Measurements from ENCODE around the gene CKM. TPM values are rescaled to one million over a fixed set of nuclear protein-coding genes. Genes with fewer than 3 reads are reported as not detected.

CKM gene
- total and polyA plus RNA-seq, 2 of the 4 experiments (the other 2 are of a cell fraction) = not detected

DNA sequence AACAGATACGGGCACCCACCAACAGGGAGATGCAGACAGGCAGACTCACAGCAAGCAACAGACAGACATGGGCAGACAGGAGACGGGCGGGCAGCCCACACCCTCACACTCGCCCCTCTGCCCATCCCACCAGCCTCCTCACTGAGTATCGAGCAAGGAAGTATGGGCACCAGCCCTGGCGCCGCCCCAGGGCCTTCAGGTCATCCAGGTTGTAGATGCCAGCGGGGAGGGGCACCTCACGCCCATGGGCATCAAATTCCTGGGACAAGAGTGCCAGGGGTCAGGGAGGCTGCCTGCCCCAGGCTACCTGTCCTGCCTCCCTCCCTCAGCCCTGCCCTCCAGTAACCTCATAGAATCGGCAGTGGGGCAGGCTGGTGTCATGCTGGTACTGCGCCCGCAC is 42.0 kb upstream of the CKM start:
- Histone ChIP-seq H2AK9ac (replicated peaks; ENCODE audit: low read depth, low read length, poor library complexity) (no peak overlapping the region), H3K9me3 (ENCODE audit: control insufficient read depth, insufficient read depth, low read length) (no peaks in the 10 kb centered on the region), H4K5ac (ENCODE audit: low read depth, low read length) (no peak overlapping the region), H2BK120ac (ENCODE audit: low read depth, low read length) (no peak overlapping the region), H4K8ac (ENCODE audit: low read depth in 2 of 2, low read length in 2 of 2) (no peak overlapping the region), H4K91ac (ENCODE audit: insufficient read depth, low read depth, low read length) (no peak overlapping the region), H2BK15ac (ENCODE audit: low read depth, low read length) (no peak overlapping the region), H3K27ac (ENCODE audit: insufficient read depth, low read length) (no peak overlapping the region), H3K79me1 (ENCODE audit: low read depth in 1 of 2, low read length in 2 of 2) (peaks cover 21 to 36% of the 10 kb centered on the region in 2 experiments), H3K9ac (ENCODE audit: low read depth, low read length) (no peak overlapping the region), H2AFZ (replicated peaks; ENCODE audit: low read length, poor library complexity) (no peak overlapping the region), H3K27me3 (ENCODE audit: control insufficient read depth, insufficient read depth, low read length) (no peaks in the 10 kb centered on the region), H3K14ac (replicated peaks; ENCODE audit: low read depth, low read length) (no peak overlapping the region), H3K18ac (ENCODE audit: low read depth, low read length) (no peak overlapping the region), H3K56ac (ENCODE audit: extremely low read depth, insufficient read depth, low read length) (no peak overlapping the region), H3K9me1 (ENCODE audit: insufficient read depth, low read length) (peaks cover 6% of the 10 kb centered on the region), H2AK5ac (ENCODE audit: low read depth, low read length) (no peak overlapping the region), H2BK20ac (ENCODE audit: low read depth, low read length) (no peak overlapping the region), H3K36me3 (ENCODE audit: control insufficient read depth, insufficient read depth, low read length) (peaks cover 33% of the 10 kb centered on the region), H2BK5ac (ENCODE audit: low read depth, low read length, poor library complexity, severe bottlenecking) (no peak overlapping the region), H3K4ac (ENCODE audit: low read depth, low read length) (no peak overlapping the region), H3K4me2 (ENCODE audit: low read depth, low read length) (no peak overlapping the region), H3K4me3 (ENCODE audit: insufficient read depth, low read depth, low read length) (no peak overlapping the region), H4K20me1 (ENCODE audit: insufficient read depth, low read length) (no peaks in the 10 kb centered on the region), H3K23ac (ENCODE audit: low read depth, low read length) (no peak overlapping the region), H3K4me1 (ENCODE audit: control insufficient read depth, insufficient read depth, low read length) (peaks cover 4% of the 10 kb centered on the region)
- no TSS peak for BruUV-seq (replicated peaks)
- ATAC-seq (ENCODE audit: low read depth) = no peak
- no peak for TF ChIP-seq MAZ (IDR thresholded peaks at IDR 0.05; ENCODE audit: borderline replicate concordance, low read depth, low read length)
- TF ChIP-seq, protein P1, sequence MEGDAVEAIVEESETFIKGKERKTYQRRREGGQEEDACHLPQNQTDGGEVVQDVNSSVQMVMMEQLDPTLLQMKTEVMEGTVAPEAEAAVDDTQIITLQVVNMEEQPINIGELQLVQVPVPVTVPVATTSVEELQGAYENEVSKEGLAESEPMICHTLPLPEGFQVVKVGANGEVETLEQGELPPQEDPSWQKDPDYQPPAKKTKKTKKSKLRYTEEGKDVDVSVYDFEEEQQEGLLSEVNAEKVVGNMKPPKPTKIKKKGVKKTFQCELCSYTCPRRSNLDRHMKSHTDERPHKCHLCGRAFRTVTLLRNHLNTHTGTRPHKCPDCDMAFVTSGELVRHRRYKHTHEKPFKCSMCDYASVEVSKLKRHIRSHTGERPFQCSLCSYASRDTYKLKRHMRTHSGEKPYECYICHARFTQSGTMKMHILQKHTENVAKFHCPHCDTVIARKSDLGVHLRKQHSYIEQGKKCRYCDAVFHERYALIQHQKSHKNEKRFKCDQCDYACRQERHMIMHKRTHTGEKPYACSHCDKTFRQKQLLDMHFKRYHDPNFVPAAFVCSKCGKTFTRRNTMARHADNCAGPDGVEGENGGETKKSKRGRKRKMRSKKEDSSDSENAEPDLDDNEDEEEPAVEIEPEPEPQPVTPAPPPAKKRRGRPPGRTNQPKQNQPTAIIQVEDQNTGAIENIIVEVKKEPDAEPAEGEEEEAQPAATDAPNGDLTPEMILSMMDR (conservative IDR thresholded peaks at IDR 0.05; ENCODE audit: low read depth, low read length) = no peak
- TF ChIP-seq MXI1 (IDR thresholded peaks at IDR 0.05; ENCODE audit: borderline replicate concordance, low read depth, low read length) = no peak
- no peak for TF ChIP-seq BHLHE40 (IDR thresholded peaks at IDR 0.05; ENCODE audit: low read depth, low read length)
- TF ChIP-seq CEBPB (IDR thresholded peaks at IDR 0.05; ENCODE audit: low read depth, low read length) = no peak
- no peak for TF ChIP-seq POLR2A (IDR thresholded peaks at IDR 0.05; ENCODE audit: low read depth, low read length)
- no peak for TF ChIP-seq MAFK (IDR thresholded peaks at IDR 0.05; ENCODE audit: low read depth, low read length)
- no peak for TF ChIP-seq CHD1 (IDR thresholded peaks at IDR 0.05; ENCODE audit: low read depth, low read length)
- dilution Hi-C loops (cut with HindIII; ENCODE audit: low sequenced_read_pairs, unreplicated experiment) (no loop called here), intact Hi-C loops (cut with micrococcal nuclease) (no loop called here), in situ Hi-C loops (cut with MboI; ENCODE audit: low sequenced_read_pairs) (no loop called here)
- ChIA-PET POLR2A (ENCODE audit: unreplicated experiment) (no interaction called here), CTCF (no interaction called here)
- 87% methylated on average over 3 of the region's 12 CpGs; no CpG with 5 or more reads in 1 of the 2 experiments for WGBS, 2 experiments (ENCODE audit: extremely low coverage in 2 of 2, insufficient read length in 1 of 2)
- no peak for DNase-seq

Data from IMR-90 (cell line).